ENCODE data around the gene ARL6IP4.

The ARL6IP4 gene

DNA sequence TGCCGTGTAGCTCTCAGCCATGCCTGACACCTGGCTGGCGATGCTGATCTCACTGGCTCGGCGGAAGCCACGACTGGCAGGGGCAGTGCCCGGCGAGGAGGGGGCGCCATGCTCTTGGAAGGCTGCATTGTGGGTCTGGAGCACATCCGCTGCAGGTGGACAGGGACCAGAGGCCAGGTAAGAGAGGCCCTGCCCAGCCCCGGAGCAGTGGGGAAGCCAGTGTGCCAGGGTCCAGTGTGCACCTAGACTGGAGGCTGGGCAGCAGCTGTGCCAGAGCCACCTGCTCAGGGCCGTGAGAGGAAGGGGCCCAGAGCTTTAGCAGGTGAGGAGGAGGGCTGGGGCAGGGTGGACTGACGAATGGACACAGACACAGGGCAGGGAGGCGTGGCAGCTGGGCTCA, 10.1 kb downstream of the ARL6IP4 start:
- no peak overlapping the region for H3K27ac ChIP-seq (ENCODE audit: low read depth, low read length)
- H3K9me2 ChIP-seq (replicated peaks; ENCODE audit: insufficient read depth, low read length): no peaks in the 10 kb centered on the region
- no peaks in the 10 kb centered on the region for H4K20me1 ChIP-seq (ENCODE audit: low read depth, low read length)
- H3K27me3 ChIP-seq (ENCODE audit: low read length): no peaks in the 10 kb centered on the region
- no peak overlapping the region for H3K4me2 ChIP-seq (ENCODE audit: low read depth, low read length, poor library complexity, severe bottlenecking)
- H3F3A ChIP-seq (ENCODE audit: insufficient read depth): no peaks in the 10 kb centered on the region
- no peak overlapping the region for H2AFZ ChIP-seq (ENCODE audit: low read depth, low read length, severe bottlenecking)
- H3K9ac ChIP-seq (ENCODE audit: low read length): no peak overlapping the region
- H3K9me3 ChIP-seq (ENCODE audit: insufficient read depth, low read length): no peaks in the 10 kb centered on the region
- H3K36me3 ChIP-seq (ENCODE audit: low read length): no peaks in the 10 kb centered on the region
- TF ChIP-seq, protein P1, sequence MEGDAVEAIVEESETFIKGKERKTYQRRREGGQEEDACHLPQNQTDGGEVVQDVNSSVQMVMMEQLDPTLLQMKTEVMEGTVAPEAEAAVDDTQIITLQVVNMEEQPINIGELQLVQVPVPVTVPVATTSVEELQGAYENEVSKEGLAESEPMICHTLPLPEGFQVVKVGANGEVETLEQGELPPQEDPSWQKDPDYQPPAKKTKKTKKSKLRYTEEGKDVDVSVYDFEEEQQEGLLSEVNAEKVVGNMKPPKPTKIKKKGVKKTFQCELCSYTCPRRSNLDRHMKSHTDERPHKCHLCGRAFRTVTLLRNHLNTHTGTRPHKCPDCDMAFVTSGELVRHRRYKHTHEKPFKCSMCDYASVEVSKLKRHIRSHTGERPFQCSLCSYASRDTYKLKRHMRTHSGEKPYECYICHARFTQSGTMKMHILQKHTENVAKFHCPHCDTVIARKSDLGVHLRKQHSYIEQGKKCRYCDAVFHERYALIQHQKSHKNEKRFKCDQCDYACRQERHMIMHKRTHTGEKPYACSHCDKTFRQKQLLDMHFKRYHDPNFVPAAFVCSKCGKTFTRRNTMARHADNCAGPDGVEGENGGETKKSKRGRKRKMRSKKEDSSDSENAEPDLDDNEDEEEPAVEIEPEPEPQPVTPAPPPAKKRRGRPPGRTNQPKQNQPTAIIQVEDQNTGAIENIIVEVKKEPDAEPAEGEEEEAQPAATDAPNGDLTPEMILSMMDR (IDR thresholded peaks at IDR 0.05; ENCODE audit: insufficient read depth, low read length, poor library complexity, severe bottlenecking): no peak
- no peak for TF ChIP-seq EZH2phosphoT487 (conservative IDR thresholded peaks at IDR 0.05; ENCODE audit: low read length)
- H3K4me3 ChIP-seq (ENCODE audit: insufficient read depth, low read length, poor library complexity, severe bottlenecking): no peak overlapping the region
- H3K79me2 ChIP-seq (ENCODE audit: insufficient read depth, low read length): no peaks in the 10 kb centered on the region

DNA sequence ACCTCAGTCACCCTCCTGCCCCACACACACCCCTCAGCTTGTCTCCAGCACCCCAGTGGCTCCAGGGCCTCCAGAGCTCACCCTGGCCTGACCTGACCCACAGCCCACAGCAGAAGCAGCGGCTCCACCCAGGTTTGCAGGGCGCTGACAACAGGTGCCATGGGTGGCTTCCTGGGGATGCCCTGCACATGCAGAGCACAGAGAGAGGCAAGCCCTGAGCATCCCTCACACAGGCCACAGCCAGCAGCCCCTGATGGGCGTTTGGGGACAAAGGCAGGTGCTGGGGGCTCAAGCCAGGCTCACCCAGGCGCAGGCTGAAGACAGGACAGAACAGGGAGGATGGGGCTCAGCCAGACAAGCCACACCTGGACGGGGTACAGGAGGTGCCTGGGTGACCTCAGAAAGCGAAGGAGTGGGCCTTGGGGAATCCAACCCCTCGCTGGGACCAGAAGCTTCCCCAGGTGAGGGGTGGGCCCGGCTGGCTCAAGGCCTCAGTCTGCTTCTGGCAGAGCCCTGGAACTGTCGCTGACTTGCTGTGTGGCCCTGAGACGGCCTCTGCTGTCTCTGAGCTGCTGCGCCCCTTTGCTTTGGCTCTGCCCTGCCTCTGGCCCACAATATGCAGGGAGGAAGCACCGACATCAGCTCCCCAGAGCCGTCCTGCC, 10.6 kb downstream of the ARL6IP4 start:
- no peaks in the 10 kb centered on the region for H3K27me3 ChIP-seq (ENCODE audit: low read length)
- H3K79me2 ChIP-seq (ENCODE audit: insufficient read depth, low read length): no peaks in the 10 kb centered on the region
- H3K4me2 ChIP-seq (ENCODE audit: low read depth, low read length, poor library complexity, severe bottlenecking): no peak overlapping the region
- no peaks in the 10 kb centered on the region for H3F3A ChIP-seq (ENCODE audit: insufficient read depth)
- no peaks in the 10 kb centered on the region for H3K9me2 ChIP-seq (replicated peaks; ENCODE audit: insufficient read depth, low read length)
- H3K36me3 ChIP-seq (ENCODE audit: low read length): no peaks in the 10 kb centered on the region
- no peak overlapping the region for H3K27ac ChIP-seq (ENCODE audit: low read depth, low read length)
- H3K4me3 ChIP-seq (ENCODE audit: insufficient read depth, low read length, poor library complexity, severe bottlenecking): no peak overlapping the region
- TF ChIP-seq, protein P1 (IDR thresholded peaks at IDR 0.05; ENCODE audit: insufficient read depth, low read length, poor library complexity, severe bottlenecking): no peak
- no peak for TF ChIP-seq EZH2phosphoT487 (conservative IDR thresholded peaks at IDR 0.05; ENCODE audit: low read length)
- H3K9me3 ChIP-seq (ENCODE audit: insufficient read depth, low read length): no peaks in the 10 kb centered on the region
- H4K20me1 ChIP-seq (ENCODE audit: low read depth, low read length): no peaks in the 10 kb centered on the region
- H3K9ac ChIP-seq (ENCODE audit: low read length): no peak overlapping the region
- H2AFZ ChIP-seq (ENCODE audit: low read depth, low read length, severe bottlenecking): no peak overlapping the region

DNA sequence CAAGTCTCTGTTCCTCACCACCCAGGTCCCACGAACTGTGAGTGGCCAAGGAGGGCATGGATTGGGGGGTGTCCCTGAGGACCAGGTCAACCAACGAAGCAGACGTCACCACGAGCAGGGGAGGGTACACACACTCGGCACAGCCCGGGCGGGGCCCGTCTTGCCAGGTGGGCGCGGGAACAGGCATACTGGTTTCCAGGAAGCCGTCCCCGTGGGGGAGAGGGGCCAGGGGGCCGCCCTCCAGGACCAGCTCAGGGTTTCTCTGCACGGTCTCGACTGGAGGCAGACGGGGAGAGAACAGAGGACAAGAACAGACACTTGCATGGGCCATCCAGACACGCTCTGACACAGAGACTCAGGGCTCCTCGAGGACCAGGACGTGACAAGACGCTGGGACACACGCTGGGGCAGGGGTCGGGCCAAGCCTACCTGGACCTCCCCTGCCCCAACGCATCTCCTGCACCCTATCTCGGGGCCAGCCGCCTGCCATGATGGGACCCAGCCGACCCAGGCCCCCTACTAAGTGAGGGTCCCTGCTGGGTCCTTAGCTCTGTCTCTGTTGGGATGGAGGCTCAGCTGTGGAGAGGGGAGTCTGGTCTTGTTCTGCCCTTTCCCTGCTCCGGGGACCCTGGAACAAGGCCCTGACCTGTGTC, 11.3 kb downstream of the ARL6IP4 start:
- no peak overlapping the region for H3K27ac ChIP-seq (ENCODE audit: low read depth, low read length)
- H3K9me3 ChIP-seq (ENCODE audit: insufficient read depth, low read length): no peaks in the 10 kb centered on the region
- no peaks in the 10 kb centered on the region for H3K36me3 ChIP-seq (ENCODE audit: low read length)
- no peak overlapping the region for H3K9ac ChIP-seq (ENCODE audit: low read length)
- H3K9me2 ChIP-seq (replicated peaks; ENCODE audit: insufficient read depth, low read length): no peaks in the 10 kb centered on the region
- H3K4me3 ChIP-seq (ENCODE audit: insufficient read depth, low read length, poor library complexity, severe bottlenecking): no peak overlapping the region
- H4K20me1 ChIP-seq (ENCODE audit: low read depth, low read length): no peaks in the 10 kb centered on the region
- no peak overlapping the region for H3K4me2 ChIP-seq (ENCODE audit: low read depth, low read length, poor library complexity, severe bottlenecking)
- no peak overlapping the region for H2AFZ ChIP-seq (ENCODE audit: low read depth, low read length, severe bottlenecking)
- no peaks in the 10 kb centered on the region for H3K79me2 ChIP-seq (ENCODE audit: insufficient read depth, low read length)
- no peaks in the 10 kb centered on the region for H3F3A ChIP-seq (ENCODE audit: insufficient read depth)
- H3K27me3 ChIP-seq (ENCODE audit: low read length): no peaks in the 10 kb centered on the region
- TF ChIP-seq, protein P1 (IDR thresholded peaks at IDR 0.05; ENCODE audit: insufficient read depth, low read length, poor library complexity, severe bottlenecking): no peak
- no peak for TF ChIP-seq EZH2phosphoT487 (conservative IDR thresholded peaks at IDR 0.05; ENCODE audit: low read length)
